GM12891 (cell line): Measurements from ENCODE around the gene KLHDC7A. TPM values are rescaled to one million over a fixed set of nuclear protein-coding genes. Genes with fewer than 3 reads are reported as not detected.

ENCODE experiments used
- DNase-seq: peaks from one replicate; pipeline ENCODE4 v3.0.0; 2011; ENCODE audit warnings: low spot score; ENCODE audit not compliant: insufficient read length
- FAIRE-seq: peaks from 2 replicates; lab custom pipeline; 2011; peaks lifted over from hg19 to GRCh38; lab: Jason Lieb, UNC
- PAX5 ChIP-seq: IDR thresholded peaks from 2 replicates; pipeline ENCODE4 v1.6.1; 2011; ENCODE audit warnings: low read length, moderate library complexity, mild to moderate bottlenecking; ENCODE audit not compliant: insufficient read depth, severe bottlenecking
- POLR2A ChIP-seq: IDR thresholded peaks from 2 replicates; pipeline ENCODE4 v1.6.1; 2011; ENCODE audit warnings: low read depth, low read length, control low read depth
- POLR2AphosphoS5 ChIP-seq: IDR thresholded peaks from 2 replicates; pipeline ENCODE4 v1.6.1; 2011; ENCODE audit warnings: low read depth, low read length, control low read depth
- POU2F2 ChIP-seq: IDR thresholded peaks from 2 replicates; pipeline ENCODE4 v1.6.1; 2011; ENCODE audit warnings: low read depth, mild to moderate bottlenecking, control low read depth, low read length, moderate library complexity
- SPI1 ChIP-seq: IDR thresholded peaks from 2 replicates; pipeline ENCODE4 v1.6.1; 2011; ENCODE audit warnings: low read depth, low read length, control low read depth
- TAF1 ChIP-seq: IDR thresholded peaks from 2 replicates; pipeline ENCODE4 v1.6.1; 2011; ENCODE audit warnings: low read depth, low read length, control low read depth
- polyA plus RNA-seq: library from polyadenylated mRNA; unstranded; fragments of >200 nt; gene quantifications from one replicate; pipeline ENCODE4 v1.2.1, GENCODE V29; 2012; ENCODE audit warnings: low read depth, missing spikeins, inconsistent platforms; ENCODE audit not compliant: missing spikeins

The KLHDC7A gene
- polyA plus RNA-seq, result not detected

- DNase-seq (no peak), FAIRE-seq (no peak)
- TF ChIP-seq TAF1 (no peak), POLR2AphosphoS5 (no peak), POU2F2 (no peak), PAX5 (no peak)
Measured at GRCh38 chr1:18480315-18481189, at the start of gene KLHDC7A. Gene KLHDC7A, plus strand, starts transcription at chr1:18480930. Its CDS starts 52 bp downstream, at chr1:18480982.

GRCh38 chr1:18434041-18434440, 46.7 kb upstream of the KLHDC7A start:
- FAIRE-seq, result no peak
- TF ChIP-seq PAX5 (no peak), TAF1 (no peak), SPI1 (no peak), POLR2A (no peak), POU2F2 (no peak), POLR2AphosphoS5 (no peak)
- DNase-seq, result no peak

- no peak for FAIRE-seq
- TF ChIP-seq TAF1, result no peak
- no peak for TF ChIP-seq POLR2A
- no peak for TF ChIP-seq POLR2AphosphoS5
- TF ChIP-seq SPI1, result no peak
- TF ChIP-seq POU2F2, result no peak
- DNase-seq, result no peak
Measured at GRCh38 chr1:18440385-18441226, 40.1 kb upstream of the KLHDC7A start.

DNA sequence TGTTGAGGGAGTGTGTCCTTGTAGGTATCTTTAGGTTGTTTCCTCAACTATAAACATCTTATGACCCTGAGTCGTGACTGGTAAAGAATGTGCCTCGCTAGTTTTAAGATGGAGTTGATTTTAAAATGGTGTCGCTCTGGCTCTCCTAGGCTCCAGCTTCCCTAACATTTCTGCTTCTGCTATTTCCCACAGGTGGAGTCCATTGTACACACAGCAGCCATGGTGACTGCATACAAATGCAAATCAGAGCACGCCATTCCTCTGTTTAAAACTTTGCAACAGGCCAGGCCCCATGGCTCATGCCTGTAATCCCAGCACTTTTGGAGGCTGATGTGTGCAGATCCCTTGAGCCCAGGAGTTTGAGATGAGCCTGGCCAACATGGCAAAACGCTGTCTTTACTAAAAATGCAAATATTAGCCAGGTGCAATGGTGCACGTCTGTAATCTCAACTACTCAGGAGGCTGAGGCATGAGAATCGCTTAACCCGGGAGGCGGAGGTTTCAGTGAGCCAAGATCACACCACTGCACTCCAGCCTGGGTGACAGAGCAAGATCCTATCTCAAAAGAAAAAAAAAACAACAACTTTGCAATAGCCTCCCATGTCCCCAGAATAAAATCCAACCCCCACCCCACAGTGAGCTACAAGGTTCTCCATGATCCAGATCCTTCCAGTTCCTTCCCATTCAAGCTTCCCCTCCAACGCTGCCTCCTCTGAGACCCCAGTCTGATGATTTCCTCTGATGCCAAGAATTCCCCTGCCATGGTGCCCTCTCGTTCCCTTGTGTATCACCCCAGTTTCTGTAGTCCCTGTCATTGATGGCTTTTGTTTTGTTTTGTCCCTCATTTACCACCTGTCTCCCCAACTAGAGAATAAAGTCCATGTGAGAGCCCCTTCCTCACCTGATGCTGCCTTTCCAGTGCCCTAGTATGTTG, 36.9 kb upstream of the KLHDC7A start:
- no peak for DNase-seq
- FAIRE-seq, result no peak
- no peak for TF ChIP-seq POU2F2
- no peak for TF ChIP-seq SPI1
- no peak for TF ChIP-seq POLR2A
- no peak for TF ChIP-seq TAF1
- no peak for TF ChIP-seq POLR2AphosphoS5
- no peak for TF ChIP-seq PAX5

DNA sequence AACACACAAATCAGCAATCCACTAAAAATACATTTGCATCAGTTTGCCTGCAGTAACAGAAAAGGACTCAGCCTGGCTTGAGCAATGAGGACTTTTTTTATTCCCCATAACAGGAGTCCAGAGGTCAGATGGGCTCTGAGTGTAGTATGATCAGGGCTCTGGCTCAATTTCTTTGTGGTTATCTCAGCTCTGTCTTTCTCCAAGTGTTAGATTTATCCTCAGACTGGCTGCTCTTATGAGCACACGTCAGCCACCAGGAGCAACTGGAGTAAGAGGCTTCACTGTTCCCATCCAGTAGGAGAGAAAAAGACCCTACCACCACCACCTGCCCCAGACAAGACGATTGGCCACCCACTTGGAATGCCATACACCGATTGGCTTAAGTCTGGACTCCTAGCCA, 36.2 kb upstream of the KLHDC7A start:
- DNase-seq, result no peak
- no peak for FAIRE-seq
- no peak for TF ChIP-seq PAX5
- TF ChIP-seq TAF1, result no peak
- no peak for TF ChIP-seq POLR2A
- TF ChIP-seq POU2F2, result no peak
- no peak for TF ChIP-seq POLR2AphosphoS5

DNA sequence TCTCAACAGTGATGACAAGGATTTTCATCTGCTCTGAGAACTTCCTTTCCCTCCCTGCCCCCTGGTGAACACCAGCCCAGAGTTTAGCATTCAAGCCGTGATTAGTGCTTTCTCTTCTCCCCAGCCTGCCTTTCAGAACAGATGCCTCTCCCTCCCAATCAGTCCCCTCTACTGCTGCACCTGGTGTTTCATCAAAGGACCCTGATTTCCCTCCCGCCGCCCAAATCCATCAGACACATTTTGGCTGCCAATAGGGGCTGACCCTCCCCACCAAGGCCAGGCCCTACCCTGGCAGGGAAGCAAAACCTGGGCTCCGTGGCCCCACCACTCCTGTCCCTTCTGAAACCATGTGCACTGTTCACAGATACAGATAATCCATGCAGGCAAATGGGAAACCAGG, 34.0 kb upstream of the KLHDC7A start:
- FAIRE-seq (no peak), DNase-seq (no peak)
- TF ChIP-seq POU2F2 (no peak), POLR2AphosphoS5 (no peak), PAX5 (no peak), POLR2A (no peak), TAF1 (no peak), SPI1 (no peak)

GRCh38 chr1:18447509-18448220, 33.1 kb upstream of the KLHDC7A start:
- no peak for DNase-seq
- no peak for TF ChIP-seq PAX5
- no peak for TF ChIP-seq SPI1
- TF ChIP-seq TAF1, result no peak
- no peak for TF ChIP-seq POLR2AphosphoS5
- no peak for TF ChIP-seq POU2F2
- no peak for TF ChIP-seq POLR2A
- FAIRE-seq, result no peak

DNA sequence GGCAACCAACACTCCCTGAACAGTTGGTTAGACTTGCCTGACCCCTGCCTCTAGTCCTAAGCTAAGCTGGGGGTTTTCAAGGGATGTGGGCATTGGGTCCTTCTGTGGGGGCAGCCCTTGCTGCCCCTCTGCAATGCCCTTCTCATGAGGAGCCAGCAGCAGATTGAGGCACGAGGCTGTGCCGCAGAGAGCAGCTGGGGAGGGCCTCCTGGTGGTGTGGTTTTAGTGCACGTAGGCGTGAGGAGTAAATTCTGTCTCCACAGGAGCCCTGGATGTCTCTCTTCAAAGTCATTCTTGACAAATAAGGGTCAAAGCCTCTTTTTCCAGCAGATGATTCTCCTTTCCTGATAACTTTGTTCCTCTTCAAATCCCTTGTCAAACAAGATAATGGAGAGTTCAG, 31.8 kb upstream of the KLHDC7A start:
- DNase-seq, result no peak
- FAIRE-seq, result no peak

More for the DNA sequence above, 31.8 kb upstream of the KLHDC7A start:
- TF ChIP-seq POLR2AphosphoS5 (no peak), PAX5 (no peak), POLR2A (no peak), POU2F2 (no peak), TAF1 (no peak), SPI1 (no peak)
